ENCODE measurements around the gene ASS1.

Gene ASS1

GRCh38 chr9:130437011-130437789, 7.6 kb upstream of the ASS1 start:
- no peak for DNase-seq

- no peak for DNase-seq
Measured at GRCh38 chr9:130438382-130438981, 6.3 kb upstream of the ASS1 start.

DNA sequence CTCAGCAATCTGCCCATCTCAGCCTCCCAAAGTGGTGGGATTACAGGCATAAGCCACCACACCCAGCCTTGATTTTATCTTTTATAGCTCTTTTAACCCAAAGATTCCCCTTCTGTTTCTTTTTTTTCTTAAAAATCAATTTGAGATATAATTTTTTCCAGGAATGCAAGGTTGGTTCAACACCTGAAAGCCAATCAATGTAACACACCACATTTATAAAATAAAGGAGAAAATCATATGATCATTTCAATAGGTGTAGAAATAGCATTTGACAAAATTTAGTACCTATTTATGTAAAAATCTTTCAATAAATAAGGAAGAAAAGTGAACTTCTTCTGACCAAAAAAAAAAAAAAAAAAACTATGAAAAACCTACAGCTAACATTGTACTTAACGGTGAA, 3.7 kb upstream of the ASS1 start:
- DNase-seq = no peak

DNA sequence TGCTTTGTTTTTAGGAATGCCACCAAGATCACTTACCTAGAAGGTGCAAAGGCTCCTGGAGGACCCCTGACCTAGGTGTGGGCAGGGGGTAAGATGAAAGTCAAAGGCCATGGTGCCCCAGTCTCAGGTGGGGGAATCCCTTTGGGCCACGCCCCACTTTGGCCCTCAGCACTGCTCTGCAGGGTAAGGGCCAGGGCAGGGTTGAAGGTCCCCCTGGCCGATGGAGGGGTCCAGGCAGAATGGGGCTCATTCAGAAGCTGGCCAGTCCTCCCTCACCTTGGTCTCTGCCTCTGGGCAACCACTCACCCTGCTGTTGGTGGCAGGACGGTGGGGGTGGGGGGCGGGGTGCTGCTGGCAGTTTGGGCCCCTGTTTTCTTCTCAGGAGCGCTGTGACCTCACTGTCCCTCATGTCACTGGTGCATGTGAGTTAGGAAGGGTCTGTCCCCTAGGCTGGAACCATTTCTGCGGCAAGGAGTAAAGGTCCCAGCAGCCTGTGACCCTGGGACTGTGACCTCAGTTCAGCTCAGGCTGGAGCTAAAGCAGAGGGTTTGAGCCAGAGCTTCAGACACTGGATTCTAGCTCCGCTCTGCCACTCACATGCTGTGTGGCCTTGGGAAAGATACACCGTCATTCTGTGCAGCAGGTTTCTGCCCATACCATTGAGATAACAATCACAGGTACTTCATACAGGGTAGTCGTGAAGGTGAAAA, 1.9 kb upstream of the ASS1 start:
- DNase-seq = no peak

GRCh38 chr9:130443456-130443801, 1.3 kb upstream of the ASS1 start:
- no peak for DNase-seq

DNA sequence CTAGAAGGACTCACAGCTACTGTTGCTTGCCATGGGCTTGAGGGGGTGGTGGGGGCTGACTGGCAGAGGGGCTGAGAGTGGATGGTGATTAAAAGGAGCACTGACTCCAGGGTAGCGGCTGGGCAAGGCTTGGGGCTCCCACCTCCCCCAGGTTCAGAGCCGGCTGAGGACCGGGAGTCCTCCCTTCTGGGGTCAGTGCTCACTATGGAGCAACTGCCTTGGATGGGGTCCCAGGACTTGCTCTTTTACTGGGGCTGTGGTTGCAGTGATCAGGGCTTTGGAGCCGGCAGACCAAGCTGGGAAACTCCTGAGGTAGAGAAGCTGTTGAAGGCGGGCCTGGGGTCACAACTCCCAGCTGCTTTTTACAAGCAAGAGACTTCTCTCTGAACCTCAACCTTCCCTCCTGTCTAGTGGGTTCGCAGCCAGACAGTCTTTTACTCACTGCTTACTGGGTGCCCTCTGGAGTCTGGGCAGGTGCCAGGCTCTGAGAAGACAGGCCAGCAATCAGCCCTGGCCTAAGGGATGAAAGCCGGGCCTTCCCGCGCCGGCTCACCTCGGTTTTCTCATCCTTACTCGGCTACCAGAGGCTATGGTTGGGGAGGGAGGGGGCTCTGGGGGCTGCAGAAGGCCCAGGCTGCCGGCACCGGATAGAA, 795 bp upstream of the ASS1 start:
- no peak for DNase-seq

- no peak for DNase-seq
Measured at GRCh38 chr9:130445268-130445983, 665 bp downstream of the ASS1 start.

DNA sequence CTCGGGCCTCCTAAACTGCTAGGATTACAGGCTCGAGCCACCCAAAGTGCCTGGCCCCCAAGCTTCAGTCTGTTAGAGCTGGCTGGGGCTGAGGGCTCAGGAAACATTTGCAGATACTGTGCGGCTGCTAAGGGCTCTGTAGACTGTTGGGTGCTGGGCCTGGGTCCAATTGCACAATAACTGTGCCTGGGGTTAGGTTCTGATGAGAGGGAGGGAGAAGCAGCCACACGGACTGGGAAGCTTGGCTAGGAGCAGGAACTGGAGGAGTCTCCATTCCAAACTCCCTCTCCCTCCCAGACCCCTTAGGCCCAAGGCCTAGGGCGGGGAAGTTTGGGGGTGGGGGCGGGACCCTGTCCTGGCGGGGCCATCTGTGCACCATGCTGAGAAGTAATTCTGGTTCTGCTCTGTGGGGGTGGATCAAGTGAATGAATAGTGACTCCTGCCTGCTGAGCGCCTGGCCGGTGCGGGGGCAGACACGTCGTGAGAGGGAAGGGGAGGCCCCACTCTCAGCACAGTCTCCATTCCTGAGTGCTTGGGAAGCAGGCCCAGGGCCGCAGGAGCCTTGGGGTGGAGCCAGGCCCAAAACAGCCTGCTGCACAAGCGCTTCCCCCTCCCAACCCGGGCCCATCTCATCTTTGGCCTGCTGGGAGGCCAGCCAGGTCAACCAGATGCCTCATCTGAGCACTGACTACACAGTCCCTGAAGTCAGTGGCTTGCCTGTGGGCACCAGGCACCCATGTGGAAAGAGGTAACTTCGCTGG, 1.5 kb downstream of the ASS1 start:
- DNase-seq = no peak

DNA sequence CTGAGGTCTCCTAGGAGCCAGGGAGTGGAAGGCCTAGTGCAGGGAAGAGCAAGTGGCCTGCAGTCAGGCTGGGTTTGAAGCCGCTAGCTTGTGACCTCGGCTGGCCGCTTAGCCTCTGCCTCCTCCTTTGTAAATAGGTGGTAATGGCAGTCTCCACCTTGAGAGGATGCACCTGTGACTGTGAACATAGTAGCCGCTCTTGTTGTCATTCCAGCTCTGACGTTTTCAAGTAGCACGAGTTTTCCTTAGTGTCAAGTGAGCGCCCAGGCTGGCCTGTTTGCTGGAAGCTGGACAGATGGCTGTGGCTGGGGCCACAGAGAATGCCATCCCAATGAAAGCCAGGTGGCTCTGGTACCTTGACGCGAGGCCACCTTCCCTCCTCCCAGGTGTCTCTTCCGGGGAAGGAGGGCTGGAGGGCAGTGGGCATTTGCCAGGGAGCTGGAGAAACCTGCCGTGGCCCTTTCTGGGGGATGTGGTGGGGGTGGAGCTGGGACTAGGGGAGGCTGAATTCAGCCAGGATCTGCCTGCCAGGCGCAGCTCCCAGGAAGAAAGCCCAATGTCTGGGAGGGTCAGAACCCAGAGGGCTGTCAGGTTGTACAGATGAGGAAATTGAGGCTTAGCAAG, 2.5 kb downstream of the ASS1 start:
- DNase-seq = no peak

- no peak for DNase-seq
Measured at GRCh38 chr9:130448035-130448624, 3.4 kb downstream of the ASS1 start.

- no peak for DNase-seq
Measured at GRCh38 chr9:130448771-130449603, 4.2 kb downstream of the ASS1 start.

DNA sequence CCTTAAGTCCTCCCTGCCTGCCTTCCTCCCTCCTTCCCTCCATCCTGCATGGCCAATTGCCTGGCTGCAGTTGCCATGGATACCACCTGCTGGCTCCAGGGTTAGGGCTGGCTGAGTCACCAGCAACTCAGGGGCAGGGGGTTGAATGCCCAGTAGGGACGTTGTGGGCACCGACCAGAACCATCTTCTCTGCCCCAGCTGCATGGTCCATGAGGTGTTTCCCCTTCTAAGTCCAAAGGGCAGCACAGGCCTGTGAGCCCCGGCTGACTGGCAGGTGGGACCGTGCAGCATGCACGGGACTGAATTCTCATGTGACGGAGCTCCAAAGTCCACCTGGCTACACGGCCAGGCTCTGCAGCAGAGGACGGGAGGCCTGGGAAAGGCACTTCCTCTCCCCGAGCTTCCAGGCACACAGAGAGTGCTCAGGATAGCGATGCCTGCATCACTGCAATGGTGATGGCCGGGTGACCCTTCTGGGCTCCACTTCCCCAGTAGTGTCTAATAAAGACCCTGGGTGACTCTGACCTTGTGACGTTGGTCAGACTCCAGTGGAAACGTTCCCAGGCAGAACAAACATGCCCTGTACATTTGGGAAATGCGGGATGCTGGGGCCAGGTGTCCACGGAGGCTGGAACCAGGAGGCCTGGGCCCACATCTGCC, 5.7 kb downstream of the ASS1 start:
- no peak for DNase-seq

GRCh38 chr9:130451004-130451390, 6.2 kb downstream of the ASS1 start:
- no peak for DNase-seq

GRCh38 chr9:130451509-130452388, 7.0 kb downstream of the ASS1 start:
- no peak for DNase-seq

GRCh38 chr9:130452835-130453234, 8.1 kb downstream of the ASS1 start:
- no peak for DNase-seq

DNA sequence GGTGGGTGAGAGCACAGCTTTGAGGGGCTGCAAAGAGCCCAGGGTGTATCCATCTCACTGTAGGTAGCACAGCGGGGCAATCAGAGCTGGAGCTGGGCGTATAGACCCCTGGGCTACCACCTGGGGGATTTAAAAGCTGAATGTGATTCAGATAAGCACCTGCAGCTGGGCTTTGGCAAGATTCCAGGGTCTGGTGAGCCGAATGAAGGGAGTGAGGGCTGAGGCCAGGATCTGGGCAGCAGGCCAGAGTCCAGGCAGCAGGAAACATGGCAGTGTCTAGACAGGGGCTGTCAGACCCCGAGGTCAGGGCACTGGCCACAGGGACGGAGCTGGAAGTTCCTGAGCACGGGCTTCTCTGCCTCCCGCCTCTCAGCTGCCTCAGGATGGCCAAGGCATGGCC, 8.7 kb downstream of the ASS1 start:
- DNase-seq = no peak

- DNase-seq = no peak
Measured at GRCh38 chr9:130454096-130454811, 9.5 kb downstream of the ASS1 start.

DNA sequence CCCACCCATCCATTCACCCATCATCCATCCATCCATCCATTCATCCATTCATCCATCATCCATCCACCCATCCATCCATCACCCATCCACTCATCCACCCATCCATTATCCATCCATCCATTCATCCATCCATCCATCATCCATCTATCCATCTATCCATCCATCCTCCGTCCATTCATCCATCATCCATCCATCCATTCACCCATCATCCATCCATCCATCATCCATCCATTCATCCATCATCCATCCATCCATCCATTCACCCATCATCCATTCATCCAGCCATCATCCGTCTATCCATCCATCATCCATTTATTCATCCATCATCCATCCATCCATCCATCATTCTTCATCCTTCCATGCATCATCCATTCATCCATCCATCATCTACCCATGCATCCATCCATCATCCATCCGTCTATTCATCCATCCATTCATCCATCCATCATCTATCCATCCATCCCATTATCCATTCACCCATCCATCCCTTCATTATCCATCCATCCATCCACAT, 10.1 kb downstream of the ASS1 start:
- no peak for DNase-seq

Measured in activated naive CD4-positive, alpha-beta T cell (primary cell).